A549 (cell line): Measurements from ENCODE around the gene TBL1X.

Source experiments
- PHF8 ChIP-seq: fragments of 200-600 bp; sonication (generic); IDR thresholded peaks from 2 replicates; pipeline ENCODE4 v1.6.1; 2016; ENCODE audit warnings: low read depth, mild to moderate bottlenecking, antibody characterized with exemption, moderate library complexity, borderline replicate concordance
- TF ChIP-seq, protein P1 (sequence below): fragments of 200-600 bp; sonication (generic); IDR thresholded peaks from 2 replicates; pipeline ENCODE4 v1.6.1; 2016; ENCODE audit warnings: antibody characterized with exemption, mild to moderate bottlenecking, moderate library complexity
- TF ChIP-seq, protein P2 (sequence below): fragments of >200 bp; sonication (Bioruptor Twin); formaldehyde crosslinking; IDR thresholded peaks from 3 replicates; pipeline ENCODE4 v1.5.1; 2016

- TF ChIP-seq, protein P1, sequence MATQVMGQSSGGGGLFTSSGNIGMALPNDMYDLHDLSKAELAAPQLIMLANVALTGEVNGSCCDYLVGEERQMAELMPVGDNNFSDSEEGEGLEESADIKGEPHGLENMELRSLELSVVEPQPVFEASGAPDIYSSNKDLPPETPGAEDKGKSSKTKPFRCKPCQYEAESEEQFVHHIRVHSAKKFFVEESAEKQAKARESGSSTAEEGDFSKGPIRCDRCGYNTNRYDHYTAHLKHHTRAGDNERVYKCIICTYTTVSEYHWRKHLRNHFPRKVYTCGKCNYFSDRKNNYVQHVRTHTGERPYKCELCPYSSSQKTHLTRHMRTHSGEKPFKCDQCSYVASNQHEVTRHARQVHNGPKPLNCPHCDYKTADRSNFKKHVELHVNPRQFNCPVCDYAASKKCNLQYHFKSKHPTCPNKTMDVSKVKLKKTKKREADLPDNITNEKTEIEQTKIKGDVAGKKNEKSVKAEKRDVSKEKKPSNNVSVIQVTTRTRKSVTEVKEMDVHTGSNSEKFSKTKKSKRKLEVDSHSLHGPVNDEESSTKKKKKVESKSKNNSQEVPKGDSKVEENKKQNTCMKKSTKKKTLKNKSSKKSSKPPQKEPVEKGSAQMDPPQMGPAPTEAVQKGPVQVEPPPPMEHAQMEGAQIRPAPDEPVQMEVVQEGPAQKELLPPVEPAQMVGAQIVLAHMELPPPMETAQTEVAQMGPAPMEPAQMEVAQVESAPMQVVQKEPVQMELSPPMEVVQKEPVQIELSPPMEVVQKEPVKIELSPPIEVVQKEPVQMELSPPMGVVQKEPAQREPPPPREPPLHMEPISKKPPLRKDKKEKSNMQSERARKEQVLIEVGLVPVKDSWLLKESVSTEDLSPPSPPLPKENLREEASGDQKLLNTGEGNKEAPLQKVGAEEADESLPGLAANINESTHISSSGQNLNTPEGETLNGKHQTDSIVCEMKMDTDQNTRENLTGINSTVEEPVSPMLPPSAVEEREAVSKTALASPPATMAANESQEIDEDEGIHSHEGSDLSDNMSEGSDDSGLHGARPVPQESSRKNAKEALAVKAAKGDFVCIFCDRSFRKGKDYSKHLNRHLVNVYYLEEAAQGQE: no peak
- TF ChIP-seq, protein P2, sequence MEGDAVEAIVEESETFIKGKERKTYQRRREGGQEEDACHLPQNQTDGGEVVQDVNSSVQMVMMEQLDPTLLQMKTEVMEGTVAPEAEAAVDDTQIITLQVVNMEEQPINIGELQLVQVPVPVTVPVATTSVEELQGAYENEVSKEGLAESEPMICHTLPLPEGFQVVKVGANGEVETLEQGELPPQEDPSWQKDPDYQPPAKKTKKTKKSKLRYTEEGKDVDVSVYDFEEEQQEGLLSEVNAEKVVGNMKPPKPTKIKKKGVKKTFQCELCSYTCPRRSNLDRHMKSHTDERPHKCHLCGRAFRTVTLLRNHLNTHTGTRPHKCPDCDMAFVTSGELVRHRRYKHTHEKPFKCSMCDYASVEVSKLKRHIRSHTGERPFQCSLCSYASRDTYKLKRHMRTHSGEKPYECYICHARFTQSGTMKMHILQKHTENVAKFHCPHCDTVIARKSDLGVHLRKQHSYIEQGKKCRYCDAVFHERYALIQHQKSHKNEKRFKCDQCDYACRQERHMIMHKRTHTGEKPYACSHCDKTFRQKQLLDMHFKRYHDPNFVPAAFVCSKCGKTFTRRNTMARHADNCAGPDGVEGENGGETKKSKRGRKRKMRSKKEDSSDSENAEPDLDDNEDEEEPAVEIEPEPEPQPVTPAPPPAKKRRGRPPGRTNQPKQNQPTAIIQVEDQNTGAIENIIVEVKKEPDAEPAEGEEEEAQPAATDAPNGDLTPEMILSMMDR: no peak
- TF ChIP-seq PHF8: no peak
Measured at GRCh38 chrX:9471571-9471985, 6.7 kb downstream of the TBL1X start.
